K562 (cell line): ENCODE measurements around the gene LSM4. TPM values are rescaled to one million over a fixed set of nuclear protein-coding genes. Genes with fewer than 3 reads are reported as not detected.

Experiments
- CBX5 ChIP-seq: IDR thresholded peaks from 2 replicates; pipeline ENCODE4 v1.6.1; 2014; ENCODE audit warnings: low read depth, borderline replicate concordance
- CEBPG ChIP-seq, 3 experiments: fragments of 200-800 bp in 1 of 3; sonication (Bioruptor generic) in 1 of 3; sonication (generic) in 1 of 3; formaldehyde crosslinking in 1 of 3; IDR thresholded peaks in 2 of 3; conservative IDR thresholded peaks in 1 of 3; 2 replicates each; pipeline versions ENCODE4 v1.6.1 to v1.8.0; 2016 to 2022; ENCODE audit warnings: missing compliant biosample characterization in 2 of 3, missing genetic modification characterization in 2 of 3, mild to moderate bottlenecking in 1 of 3, missing genetic modification reagents in 1 of 3
- ESRRA ChIP-seq: fragments of 450-650 bp; IDR thresholded peaks from 2 replicates; pipeline ENCODE4 v1.6.1; 2014; ENCODE audit warnings: low read depth, mild to moderate bottlenecking, moderate library complexity, borderline replicate concordance
- MECOM ChIP-seq: fragments of 250-450 bp; sonication (Bioruptor Pico); IDR thresholded peaks from 2 replicates; pipeline ENCODE4 v1.8.0; 2022; ENCODE audit warnings: inconsistent platforms
- NCOA6 ChIP-seq: fragments of 450-650 bp; IDR thresholded peaks from 2 replicates; pipeline ENCODE4 v1.6.1; 2017; ENCODE audit warnings: mild to moderate bottlenecking
- PBX2 ChIP-seq, 2 experiments: IDR thresholded peaks in 1 of 2; conservative IDR thresholded peaks in 1 of 2; 2 replicates each; pipeline ENCODE4 v1.6.1; 2016; ENCODE audit warnings: low read depth in 2 of 2, mild to moderate bottlenecking in 1 of 2, missing compliant biosample characterization in 1 of 2, missing genetic modification characterization in 1 of 2, moderate library complexity in 1 of 2
- POLR2B ChIP-seq: fragments of 450-650 bp; IDR thresholded peaks from 2 replicates; pipeline ENCODE4 v1.6.1; 2018; ENCODE audit warnings: low read depth; ENCODE audit not compliant: partially characterized antibody
- PTRF ChIP-seq: fragments of 450-650 bp; IDR thresholded peaks from 2 replicates; pipeline ENCODE4 v1.6.1; 2016; ENCODE audit warnings: mild to moderate bottlenecking, missing genetic modification characterization, missing compliant biosample characterization
- PTTG1 ChIP-seq: fragments of 450-650 bp; IDR thresholded peaks from 2 replicates; pipeline ENCODE4 v1.6.1; 2016; ENCODE audit warnings: low read depth, mild to moderate bottlenecking, missing genetic modification characterization, missing compliant biosample characterization
- PYGO2 ChIP-seq: fragments of 450-650 bp; IDR thresholded peaks from 2 replicates; pipeline ENCODE4 v1.6.1; 2016; ENCODE audit warnings: mild to moderate bottlenecking, missing genetic modification characterization, moderate library complexity, missing compliant biosample characterization
- TARDBP ChIP-seq: fragments of 450-650 bp; IDR thresholded peaks from 2 replicates; pipeline ENCODE4 v1.6.1; 2016
- U2AF2 ChIP-seq: fragments of 200-400 bp; formaldehyde crosslinking; optimal IDR thresholded peaks from 2 replicates; pipeline ENCODE3; 2017; ENCODE audit warnings: low read depth, mild to moderate bottlenecking, low read length
- ZNF263 ChIP-seq: sonication (generic); formaldehyde crosslinking; IDR thresholded peaks from 2 replicates; pipeline ENCODE4 v1.8.0; 2022; ENCODE audit warnings: mild to moderate bottlenecking, missing genetic modification reagents, borderline replicate concordance
- ZNF41 ChIP-seq: fragments of 250-450 bp; sonication (Bioruptor Pico); conservative IDR thresholded peaks from 2 replicates; pipeline ENCODE4 v1.4.0; 2020; ENCODE audit warnings: mild to moderate bottlenecking
- polyA plus RNA-seq, 8 experiments: library from polyadenylated mRNA; depleted of rRNA in 4 of 8; stranded (reverse) in 5 of 8; unstranded in 3 of 8; fragments of >200 nt; fragmentation: Nextera tagmentation in 2 of 8; fragmentation: Illumina TruSeq in 1 of 8; extraction: Ambion mirVana in 2 of 8; extraction: Trizol in 1 of 8; gene quantifications; 2 replicates each; pipeline versions ENCODE4 v1.2.1 to v1.2.3, GENCODE V29; 2011 to 2014; ENCODE audit warnings: inconsistent platforms in 1 of 8, missing spikeins in 1 of 8
- total RNA-seq, 7 experiments: library from RNA; depleted of rRNA in 6 of 7; stranded (reverse); fragments of >200 nt in 6 of 7; fragmentation: Illumina TruSeq in 2 of 7; extraction: Trizol in 2 of 7; gene quantifications; 2 replicates each; pipeline versions ENCODE4 v1.2.1 to v1.2.3, GENCODE V29; 2011 to 2021; ENCODE audit warnings: low replicate concordance in 1 of 7
- TF ChIP-seq, protein P1 (sequence below): fragments of 450-650 bp; IDR thresholded peaks from 2 replicates; pipeline ENCODE4 v1.6.1; 2016; ENCODE audit warnings: low read depth

Gene LSM4
- total and polyA plus RNA-seq, 9 of the 15 experiments (the other 6 are each of a cell fraction or from before 2014, with no cell fraction given): 11.9 to 763 (median 202) TPM

- no peak for TF ChIP-seq PTRF (tag)
- TF ChIP-seq ZNF263 (CRISPR knock-in tag): peak; percentile 97
- no peak for TF ChIP-seq MECOM (CRISPR knock-in tag)
- TF ChIP-seq U2AF2: no peak
- TF ChIP-seq POLR2B: peak; percentile 75
- no peak for TF ChIP-seq NCOA6
- TF ChIP-seq CEBPG (CRISPR knock-in tag; IDR thresholded peaks at IDR 0.05): no peak
- TF ChIP-seq CEBPG (tag; conservative IDR thresholded peaks at IDR 0.05 in 1 of 2, IDR thresholded peaks at IDR 0.05 in 1 of 2): no peak
- no peak for TF ChIP-seq PYGO2
- TF ChIP-seq ESRRA: no peak
- TF ChIP-seq PBX2 (CRISPR knock-in tag; IDR thresholded peaks at IDR 0.05; ENCODE audit: low read depth): no peak
- TF ChIP-seq PBX2 (tag; conservative IDR thresholded peaks at IDR 0.05; ENCODE audit: low read depth): no peak
- no peak; the same call in 1 of the 2 replicates for TF ChIP-seq TARDBP
- no peak for TF ChIP-seq CBX5
- TF ChIP-seq, protein P1, sequence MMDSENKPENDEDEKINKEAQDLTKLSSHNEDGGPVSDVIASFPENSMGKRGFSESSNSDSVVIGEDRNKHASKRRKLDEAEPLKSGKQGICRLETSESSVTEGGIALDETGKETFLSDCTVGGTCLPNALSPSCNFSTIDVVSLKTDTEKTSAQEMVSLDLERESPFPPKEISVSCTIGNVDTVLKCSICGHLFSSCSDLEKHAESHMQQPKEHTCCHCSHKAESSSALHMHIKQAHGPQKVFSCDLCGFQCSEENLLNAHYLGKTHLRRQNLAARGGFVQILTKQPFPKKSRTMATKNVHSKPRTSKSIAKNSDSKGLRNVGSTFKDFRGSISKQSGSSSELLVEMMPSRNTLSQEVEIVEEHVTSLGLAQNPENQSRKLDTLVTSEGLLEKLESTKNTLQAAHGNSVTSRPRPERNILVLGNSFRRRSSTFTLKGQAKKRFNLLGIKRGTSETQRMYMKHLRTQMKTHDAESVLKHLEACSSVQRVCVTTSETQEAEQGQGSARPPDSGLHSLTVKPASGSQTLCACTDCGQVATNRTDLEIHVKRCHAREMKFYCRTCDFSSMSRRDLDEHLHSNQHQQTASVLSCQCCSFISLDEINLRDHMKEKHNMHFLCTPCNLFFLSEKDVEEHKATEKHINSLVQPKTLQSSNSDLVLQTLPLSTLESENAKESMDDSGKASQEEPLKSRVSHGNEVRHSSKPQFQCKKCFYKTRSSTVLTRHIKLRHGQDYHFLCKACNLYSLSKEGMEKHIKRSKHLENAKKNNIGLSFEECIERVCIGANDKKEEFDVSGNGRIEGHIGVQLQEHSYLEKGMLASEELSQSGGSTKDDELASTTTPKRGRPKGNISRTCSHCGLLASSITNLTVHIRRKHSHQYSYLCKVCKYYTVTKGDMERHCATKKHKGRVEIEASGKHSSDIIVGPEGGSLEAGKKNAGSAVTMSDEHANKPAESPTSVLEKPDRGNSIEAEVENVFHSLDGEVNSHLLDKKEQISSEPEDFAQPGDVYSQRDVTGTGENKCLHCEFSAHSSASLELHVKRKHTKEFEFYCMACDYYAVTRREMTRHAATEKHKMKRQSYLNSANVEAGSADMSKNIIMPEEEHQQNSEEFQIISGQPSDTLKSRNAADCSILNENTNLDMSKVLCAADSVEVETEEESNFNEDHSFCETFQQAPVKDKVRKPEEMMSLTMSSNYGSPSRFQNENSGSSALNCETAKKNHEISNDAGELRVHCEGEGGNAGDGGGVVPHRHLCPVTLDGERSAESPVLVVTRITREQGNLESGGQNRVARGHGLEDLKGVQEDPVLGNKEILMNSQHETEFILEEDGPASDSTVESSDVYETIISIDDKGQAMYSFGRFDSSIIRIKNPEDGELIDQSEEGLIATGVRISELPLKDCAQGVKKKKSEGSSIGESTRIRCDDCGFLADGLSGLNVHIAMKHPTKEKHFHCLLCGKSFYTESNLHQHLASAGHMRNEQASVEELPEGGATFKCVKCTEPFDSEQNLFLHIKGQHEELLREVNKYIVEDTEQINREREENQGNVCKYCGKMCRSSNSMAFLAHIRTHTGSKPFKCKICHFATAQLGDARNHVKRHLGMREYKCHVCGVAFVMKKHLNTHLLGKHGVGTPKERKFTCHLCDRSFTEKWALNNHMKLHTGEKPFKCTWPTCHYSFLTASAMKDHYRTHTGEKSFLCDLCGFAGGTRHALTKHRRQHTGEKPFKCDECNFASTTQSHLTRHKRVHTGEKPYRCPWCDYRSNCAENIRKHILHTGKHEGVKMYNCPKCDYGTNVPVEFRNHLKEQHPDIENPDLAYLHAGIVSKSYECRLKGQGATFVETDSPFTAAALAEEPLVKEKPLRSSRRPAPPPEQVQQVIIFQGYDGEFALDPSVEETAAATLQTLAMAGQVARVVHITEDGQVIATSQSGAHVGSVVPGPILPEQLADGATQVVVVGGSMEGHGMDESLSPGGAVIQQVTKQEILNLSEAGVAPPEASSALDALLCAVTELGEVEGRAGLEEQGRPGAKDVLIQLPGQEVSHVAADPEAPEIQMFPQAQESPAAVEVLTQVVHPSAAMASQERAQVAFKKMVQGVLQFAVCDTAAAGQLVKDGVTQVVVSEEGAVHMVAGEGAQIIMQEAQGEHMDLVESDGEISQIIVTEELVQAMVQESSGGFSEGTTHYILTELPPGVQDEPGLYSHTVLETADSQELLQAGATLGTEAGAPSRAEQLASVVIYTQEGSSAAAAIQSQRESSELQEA: no peak
- TF ChIP-seq ZNF41 (CRISPR knock-in tag): no peak; the same call in 1 of the 2 replicates
- no peak for TF ChIP-seq PTTG1 (tag)
Measured at GRCh38 chr19:18304458-18305310, 18.2 kb downstream of the LSM4 start (continued).
